ENCODE data around the gene STMND1.

The STMND1 gene

DNA sequence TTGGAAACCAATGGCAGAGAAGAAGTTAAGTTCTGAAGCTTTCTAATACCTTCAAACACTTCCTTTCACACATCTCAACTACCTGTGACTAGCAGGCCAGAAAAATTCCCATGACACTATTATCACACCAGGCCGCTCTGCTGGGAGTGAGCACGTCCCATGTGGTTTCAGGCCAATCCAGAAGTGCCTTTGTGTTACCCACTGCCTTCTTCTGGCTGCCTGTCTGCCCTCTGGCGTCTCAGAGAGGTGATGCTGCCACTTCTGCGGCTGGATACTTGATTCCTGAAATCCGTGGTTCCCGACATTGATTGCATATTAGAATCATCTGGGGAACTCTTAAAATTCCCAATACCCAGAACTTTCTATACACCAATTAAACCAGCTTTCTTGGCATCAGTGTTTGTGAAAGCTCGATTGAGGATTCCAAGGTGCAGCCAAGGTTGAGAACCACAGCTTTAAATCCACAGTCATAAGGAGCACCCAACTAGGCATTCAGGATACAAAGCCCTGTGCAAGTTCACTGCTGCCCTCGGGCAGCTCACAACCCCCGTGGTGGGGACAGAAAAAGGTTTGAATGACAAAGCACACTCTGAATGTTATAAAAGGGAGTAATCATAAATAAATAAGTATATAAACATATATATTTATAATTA, 65.6 kb downstream of the STMND1 start:
- no peak for DNase-seq

GRCh38 chr6:17169291-17169690, 67.4 kb downstream of the STMND1 start:
- no peak for DNase-seq

DNA sequence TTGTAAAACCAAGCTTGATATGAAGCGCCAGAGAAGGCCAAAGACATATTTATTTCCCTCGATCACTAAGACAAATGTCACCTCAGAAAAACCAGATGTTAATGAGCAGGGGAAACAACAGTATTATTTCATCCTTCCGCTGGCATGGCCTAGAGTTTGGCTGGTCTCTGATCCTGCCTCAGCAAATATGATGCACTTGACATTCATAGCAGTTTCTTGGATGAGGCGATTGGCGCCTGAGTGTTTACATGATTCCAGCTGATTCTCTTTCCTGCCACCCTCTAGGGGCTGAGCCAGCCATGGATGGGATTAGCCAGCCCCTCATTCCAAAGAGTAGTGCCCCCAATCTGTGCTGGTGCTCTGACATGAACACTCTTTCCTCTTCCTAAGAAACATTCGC, 67.9 kb downstream of the STMND1 start:
- DNase-seq: no peak

DNA sequence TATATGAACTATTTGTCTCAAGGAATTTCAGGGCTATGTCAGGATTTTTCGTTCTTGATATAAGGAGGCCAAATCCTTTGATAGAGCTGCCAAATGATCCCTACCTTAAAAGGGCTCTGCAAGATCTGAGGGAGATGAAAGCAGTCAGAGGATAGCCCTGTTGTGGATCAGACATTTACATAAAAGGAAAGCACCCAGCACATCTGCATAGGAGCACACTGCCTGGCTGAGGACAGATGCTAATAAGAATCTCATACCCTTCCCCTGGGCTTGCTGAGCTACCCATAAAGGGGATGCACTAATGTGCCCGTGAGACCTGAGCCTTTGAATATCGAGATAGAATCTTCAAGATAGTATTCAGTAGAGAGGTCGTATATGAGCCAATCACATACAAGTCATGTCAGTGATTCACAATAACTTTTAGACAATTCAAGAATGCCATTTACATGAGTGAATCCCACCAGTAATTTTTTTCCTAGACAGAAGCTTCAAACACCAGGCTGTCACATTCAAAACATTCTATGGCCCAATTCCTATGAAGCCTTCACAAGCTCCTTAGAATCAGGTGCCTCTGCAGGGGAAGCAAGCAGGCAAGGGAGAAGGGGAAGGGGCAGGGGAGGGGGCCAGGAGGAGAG, 71.1 kb downstream of the STMND1 start:
- no peak for DNase-seq

DNA sequence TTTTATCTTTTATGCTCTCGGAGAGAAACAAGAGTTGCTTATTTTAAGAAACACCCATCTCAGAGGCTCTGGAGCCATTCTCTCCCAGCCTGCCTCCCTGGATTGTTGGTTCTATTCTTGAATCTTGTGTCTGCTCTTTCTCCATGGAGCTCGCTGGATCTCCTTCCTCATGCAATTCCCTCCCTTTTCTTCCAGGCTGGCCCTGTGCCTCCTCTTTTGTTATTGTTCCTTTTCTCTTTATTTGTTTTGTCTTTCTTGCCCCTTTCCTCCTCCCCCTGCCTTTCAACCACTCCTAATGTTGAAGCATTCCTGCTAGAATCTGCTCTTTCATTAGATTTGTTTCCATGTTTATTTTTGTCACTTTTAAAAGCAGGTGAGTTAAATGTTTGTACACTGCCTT, 76.5 kb downstream of the STMND1 start:
- DNase-seq: no peak

DNA sequence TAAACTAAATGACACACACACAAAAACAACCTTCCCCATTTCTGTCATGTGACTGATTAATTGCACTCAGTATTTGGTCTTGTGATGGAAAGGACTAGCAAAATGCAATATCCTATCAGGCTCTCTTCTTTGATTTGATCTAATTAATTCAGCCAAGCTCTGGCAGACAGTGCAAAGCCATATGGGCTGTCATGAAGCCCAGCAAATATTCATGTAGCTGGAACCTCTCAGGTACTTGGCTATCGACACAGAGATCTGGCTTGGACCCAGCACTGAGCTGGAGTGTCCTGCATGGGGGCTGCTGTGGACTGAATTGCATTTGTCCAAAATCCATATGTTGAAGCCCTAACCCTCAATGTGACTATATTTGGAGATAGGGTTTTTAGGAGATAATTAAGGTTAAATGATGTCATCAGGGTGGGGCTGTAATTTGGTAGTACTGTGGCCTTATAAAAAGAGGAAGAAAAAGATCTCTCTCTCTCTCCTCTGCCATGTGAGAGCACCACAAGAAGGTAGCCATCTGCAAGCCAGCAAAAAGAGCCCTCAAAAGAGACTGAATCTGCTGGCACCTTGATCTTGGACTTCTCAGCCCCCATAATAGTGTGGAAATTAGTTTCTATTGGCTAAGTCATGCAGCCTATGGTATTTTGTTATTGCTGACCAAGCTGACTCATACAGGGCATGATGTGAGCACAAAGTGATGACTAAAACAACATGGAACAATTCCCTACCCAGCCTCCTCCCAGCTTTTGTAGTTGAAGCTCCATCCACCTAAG, 77.1 kb downstream of the STMND1 start:
- DNase-seq: no peak

DNA sequence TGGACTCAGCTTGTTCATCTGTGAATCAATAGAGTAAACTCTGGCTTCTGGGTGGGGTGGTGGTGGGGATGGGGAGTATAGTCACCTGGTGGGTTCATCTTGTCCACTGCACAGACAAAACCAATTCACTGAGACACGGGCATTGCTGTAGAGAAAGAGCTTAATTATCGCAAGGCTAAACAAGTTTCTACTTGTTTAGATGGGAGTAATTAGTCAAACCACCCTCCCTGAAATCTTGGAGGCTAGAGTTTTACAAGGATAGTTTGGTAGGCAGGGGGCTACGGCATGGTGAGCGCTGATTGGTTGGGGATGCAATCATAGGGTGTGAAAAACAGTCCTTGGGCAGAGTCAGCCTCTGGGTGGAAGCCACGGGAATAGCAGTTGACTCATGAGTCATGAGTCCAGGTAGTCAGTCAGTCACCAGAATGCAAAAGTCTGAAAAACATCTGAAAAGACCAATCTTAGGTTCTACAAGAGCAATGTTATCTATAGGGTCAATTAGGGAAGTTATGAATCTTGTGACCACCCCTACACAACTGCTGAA, 77.8 kb downstream of the STMND1 start:
- DNase-seq: no peak
